A673 (cell line): ENCODE data around the gene B3GNT7.

Experiments used
- EZH2 ChIP-seq: fragments of 200-600 bp; sonication (generic); IDR thresholded peaks from 2 replicates; pipeline ENCODE4 v1.6.1; 2017; ENCODE audit warnings: borderline replicate concordance, low read depth, mild to moderate bottlenecking, mixed read lengths, antibody characterized with exemption, low read length; ENCODE audit not compliant: poor library complexity, severe bottlenecking
- TF ChIP-seq, protein P1 (sequence below): fragments of 300-800, 200-600 bp; sonication (generic); conservative IDR thresholded peaks from 2 replicates; pipeline ENCODE4 v1.5.1; 2017; ENCODE audit warnings: low read depth, mild to moderate bottlenecking, antibody characterized with exemption, low read length, moderate library complexity, mixed read lengths

DNA sequence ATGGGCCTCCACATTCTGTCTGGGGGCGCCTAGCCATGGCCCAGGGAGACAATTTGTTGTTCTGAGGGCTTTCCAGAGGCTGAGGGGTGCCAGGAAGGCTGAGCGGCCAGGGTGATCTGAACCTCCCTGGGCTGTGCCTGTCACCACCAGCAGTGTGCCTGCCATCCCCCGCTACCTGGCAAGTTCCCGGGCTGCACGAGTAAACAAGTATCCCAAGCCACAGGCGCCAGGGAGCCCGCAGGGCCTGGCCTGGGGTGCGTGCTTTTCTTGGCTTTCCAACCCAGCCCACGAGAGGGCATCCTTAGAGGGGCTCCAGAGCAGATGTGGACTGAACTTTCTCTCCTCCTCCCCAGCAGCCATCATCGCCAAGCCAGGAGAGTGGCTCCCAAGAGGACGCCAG is 35.1 kb upstream of the B3GNT7 start:
- TF ChIP-seq, protein P1, sequence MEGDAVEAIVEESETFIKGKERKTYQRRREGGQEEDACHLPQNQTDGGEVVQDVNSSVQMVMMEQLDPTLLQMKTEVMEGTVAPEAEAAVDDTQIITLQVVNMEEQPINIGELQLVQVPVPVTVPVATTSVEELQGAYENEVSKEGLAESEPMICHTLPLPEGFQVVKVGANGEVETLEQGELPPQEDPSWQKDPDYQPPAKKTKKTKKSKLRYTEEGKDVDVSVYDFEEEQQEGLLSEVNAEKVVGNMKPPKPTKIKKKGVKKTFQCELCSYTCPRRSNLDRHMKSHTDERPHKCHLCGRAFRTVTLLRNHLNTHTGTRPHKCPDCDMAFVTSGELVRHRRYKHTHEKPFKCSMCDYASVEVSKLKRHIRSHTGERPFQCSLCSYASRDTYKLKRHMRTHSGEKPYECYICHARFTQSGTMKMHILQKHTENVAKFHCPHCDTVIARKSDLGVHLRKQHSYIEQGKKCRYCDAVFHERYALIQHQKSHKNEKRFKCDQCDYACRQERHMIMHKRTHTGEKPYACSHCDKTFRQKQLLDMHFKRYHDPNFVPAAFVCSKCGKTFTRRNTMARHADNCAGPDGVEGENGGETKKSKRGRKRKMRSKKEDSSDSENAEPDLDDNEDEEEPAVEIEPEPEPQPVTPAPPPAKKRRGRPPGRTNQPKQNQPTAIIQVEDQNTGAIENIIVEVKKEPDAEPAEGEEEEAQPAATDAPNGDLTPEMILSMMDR: no peak
- TF ChIP-seq EZH2: no peak
